ENCODE data around the gene IPO5.
"Not testable (repeated sequence)": the region's sequence is repeated elsewhere in the genome, so short reads cannot be mapped to it uniquely, and the experiment has no call there.

Gene IPO5

DNA sequence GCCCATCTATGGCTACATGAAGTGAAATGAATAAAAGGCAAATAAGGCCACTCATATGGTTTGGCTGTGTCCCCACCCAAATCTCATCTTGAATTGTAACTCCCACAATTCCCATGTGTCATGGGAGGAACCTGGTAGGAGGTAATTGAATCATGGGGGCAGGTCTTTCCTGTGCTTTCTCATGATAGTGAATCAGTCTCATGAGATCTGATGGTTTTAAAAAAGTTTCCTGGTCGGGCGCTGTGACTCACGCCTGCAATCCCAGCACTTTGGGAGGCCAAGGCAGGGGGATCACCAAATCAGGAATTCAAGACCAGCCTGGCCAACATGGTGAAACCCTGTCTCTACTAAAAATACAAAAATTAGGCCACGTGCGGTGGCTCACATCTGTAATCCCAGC lies 4.2 kb upstream of the IPO5 start:
- DNase-seq (ENCODE audit: low read depth) = not testable (repeated sequence)

DNA sequence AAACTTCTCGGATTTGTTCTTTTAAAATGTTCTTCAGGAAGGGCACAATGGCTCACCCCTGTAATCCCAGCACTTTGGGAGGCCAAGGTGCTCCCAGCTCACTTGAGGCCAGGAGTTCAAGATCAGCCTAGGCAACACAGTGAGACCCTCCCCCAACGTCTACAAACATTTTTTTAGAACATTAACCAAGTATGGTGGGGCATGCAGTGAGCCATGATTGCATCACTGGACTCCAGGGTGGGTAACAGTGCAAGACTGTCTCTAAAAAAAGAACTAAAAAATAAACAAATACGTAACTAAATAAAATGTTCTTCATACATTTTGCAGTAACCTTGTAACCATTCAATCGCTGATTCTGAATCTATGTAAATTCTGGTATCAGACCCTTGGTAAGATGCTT lies 2.1 kb upstream of the IPO5 start:
- DNase-seq (ENCODE audit: low read depth) = no peak

DNA sequence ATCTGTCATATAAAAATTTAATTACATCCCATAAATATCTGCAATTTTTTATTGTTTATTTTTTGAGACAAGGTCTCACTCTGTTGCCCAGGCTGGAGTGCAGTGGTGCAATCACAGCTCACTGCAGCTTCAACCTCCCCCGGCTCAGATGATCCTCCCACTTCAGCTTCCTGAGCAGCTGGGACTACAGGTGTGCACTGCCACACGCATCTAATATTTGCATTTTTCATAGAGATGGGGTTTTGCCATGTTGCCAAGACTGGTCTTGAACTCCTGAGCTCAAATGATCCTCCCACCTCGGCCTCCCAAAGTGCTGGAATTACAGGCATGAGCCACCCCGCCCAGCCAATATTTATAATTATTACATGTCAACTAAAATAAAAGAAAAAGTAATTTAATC lies 644 bp upstream of the IPO5 start:
- not testable (repeated sequence) for DNase-seq (ENCODE audit: low read depth)

DNA sequence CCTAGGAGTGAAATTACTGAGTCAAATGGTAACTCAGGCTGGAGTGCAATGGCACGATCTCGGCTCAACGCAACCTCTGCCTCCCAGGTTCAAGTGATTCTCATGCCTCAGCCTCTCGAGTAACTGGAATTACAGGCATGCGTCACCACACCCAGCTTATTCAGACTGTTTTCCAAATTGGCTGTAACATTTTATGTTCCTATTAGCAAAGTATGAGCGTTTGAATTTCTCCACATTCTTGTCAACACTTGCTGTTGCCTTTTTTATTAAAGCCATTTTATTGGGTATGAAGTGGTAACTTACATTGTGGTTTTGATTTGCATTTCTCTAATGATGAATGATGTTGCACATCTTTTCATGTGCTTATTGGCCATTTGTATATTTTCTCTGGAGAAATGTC lies 7.9 kb downstream of the IPO5 start:
- DNase-seq (ENCODE audit: low read depth) = no peak

DNA sequence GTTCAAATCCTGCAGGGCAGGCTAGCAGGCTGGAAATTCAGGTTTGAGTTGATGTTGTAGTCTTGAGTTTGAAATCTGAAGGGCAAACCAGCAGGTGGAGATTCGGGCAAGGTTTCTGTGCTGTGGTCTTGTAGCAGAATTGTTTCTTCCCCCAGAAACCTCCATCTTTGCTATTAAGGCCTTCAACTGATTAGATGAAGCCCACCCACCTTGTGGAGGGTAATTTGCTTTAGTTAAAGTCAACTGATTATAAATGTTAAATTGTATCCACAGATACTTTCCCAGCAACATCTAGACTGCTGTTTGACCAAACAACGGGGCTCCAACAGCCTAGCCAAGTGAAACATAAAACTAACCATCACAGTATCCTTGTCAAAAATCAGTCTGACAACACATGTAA lies 9.4 kb downstream of the IPO5 start:
- no peak for DNase-seq (ENCODE audit: low read depth)

DNA sequence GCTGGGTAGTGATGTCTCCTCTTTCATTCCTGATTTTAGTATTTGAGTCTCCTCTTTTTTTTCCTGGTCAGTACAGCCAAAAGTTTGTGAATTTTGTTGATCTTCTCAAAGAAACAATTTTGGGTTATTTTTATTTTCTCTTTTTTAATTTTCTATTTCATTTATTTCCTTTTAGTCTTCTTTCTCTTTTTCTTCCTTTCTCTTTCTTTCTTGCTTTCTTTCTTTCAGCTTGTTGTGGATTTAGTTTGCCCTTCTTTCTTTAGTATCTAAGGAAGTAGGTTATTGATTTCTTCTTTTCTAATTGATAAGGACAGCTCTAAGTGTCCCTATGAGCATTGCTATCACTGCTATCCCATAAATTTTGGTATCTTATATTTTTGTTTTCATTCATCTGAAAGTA lies 13.8 kb downstream of the IPO5 start:
- no peak for DNase-seq (ENCODE audit: low read depth)

DNA sequence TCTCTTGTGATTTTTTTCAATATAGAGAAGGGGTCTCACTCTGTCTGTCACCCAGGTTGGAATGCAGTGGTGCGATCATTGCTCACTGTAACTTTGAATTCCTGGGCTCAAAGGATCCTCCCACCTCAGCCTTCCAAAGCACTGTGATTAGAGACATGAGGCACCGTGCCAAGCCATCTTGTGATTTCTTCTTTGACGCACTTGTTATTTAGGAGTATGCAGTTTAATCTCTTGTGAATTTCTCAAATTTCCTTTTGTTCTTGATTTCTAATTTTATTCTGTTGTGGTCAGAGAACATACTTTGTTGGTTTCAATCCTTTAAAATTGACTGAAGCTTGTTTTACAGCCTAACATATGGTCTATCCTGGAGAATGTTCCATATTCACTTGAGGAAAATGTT lies 14.5 kb downstream of the IPO5 start:
- DNase-seq (ENCODE audit: low read depth) = no peak

DNA sequence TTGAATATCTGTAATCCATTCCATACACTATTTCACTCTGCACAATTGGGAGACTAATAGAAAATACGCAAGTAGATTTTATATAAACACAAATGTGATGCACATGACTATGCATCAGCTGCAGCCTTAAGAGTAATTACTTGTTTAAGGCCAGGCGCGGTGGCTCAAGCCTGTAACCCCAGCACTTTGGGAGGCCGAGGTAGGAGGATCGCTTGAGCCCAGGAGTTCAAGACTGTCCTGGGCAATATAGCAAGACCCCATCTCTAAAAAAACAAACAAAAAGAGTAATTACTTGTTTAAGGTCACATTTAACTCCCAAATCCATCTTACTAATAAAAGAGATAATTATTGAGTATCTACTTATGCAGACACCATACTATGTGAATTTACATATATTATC lies 18.0 kb downstream of the IPO5 start:
- no peak for DNase-seq (ENCODE audit: low read depth)

DNA sequence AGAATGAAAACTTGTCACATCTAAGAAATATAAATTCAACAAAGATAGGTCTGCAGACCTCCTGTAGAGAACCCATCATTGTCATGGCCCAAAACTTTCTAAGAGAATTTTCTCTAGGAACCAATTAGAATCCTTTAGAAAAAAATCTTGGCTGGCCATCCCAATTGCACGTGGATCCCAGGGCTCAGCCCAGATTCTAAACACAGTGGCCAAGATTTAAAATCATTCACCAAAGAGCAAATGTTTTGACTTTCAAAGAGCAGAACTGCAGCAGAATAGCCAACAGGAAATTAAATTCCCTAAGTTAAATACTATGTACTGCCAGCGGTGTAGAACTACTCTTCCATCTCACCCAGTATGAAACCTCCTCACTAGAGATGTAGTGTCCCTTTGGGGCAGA lies 21.3 kb downstream of the IPO5 start:
- DNase-seq (ENCODE audit: low read depth) = no peak

DNA sequence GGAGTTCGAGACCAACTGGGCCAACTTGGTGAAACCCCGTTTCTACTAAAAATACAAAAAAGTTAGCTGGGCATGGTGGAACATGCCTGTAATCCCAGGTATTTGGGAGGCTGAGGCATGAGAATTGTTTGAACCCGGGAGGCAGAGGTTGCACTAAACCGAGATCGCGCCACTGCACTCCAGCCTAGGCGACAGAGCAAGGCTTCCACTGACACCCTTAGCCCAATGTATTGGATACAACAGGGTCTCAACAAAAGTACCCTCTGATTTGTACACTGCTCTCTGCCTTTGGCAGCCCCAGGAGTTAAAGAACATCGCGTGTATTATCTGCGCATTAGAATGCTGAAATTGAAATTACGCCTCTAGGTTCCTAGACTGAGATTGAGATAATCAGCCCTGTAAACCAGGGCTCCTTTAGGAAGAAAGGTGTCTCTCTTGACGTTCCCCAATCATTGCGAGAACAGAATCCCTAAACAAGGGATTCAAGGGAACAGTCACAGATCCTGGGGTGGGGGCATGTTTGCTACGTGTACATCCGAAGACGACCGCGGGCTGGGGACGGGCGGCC lies 21.9 kb downstream of the IPO5 start:
- no peak for DNase-seq (ENCODE audit: low read depth)

DNA sequence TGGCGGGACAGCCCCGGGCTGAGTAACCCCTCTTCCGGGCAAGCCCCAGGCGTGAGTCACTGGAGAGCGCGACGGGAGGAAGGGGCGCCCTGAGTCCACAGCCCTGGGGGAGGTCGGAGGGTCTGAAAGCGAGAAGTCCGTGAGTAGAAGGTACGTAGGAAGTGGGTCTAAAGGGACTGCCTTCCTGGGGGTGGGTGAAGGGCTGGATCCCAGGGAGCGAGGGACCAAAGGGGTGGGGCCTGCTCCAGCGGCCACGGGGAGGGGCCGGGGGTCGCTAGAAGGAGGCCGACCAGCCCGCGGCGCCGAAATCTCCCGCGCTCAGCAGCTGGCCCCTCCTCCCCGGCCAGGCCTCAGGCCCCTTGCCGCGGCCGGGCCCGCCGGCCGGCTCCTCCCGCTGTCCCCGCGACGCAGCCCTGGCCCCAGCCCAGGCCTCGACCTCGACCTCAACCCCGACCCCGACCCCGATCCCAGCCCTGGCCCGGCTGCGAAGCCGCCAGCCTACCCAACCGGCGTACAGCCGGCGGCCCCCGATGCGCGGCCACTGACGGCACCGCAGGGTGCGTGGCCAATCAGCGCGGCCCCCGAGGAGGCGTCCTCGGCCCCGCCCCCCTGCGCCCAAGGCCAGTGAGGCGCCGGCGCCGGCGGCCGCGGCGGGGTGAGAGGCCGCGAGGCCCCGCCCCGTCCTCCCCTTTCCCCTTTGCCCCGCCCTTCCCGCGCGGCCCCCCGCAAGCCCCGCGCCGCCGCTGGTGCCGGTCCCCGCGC lies 22.6 kb downstream of the IPO5 start:
- peak; percentile 72 for DNase-seq (ENCODE audit: low read depth)

DNA sequence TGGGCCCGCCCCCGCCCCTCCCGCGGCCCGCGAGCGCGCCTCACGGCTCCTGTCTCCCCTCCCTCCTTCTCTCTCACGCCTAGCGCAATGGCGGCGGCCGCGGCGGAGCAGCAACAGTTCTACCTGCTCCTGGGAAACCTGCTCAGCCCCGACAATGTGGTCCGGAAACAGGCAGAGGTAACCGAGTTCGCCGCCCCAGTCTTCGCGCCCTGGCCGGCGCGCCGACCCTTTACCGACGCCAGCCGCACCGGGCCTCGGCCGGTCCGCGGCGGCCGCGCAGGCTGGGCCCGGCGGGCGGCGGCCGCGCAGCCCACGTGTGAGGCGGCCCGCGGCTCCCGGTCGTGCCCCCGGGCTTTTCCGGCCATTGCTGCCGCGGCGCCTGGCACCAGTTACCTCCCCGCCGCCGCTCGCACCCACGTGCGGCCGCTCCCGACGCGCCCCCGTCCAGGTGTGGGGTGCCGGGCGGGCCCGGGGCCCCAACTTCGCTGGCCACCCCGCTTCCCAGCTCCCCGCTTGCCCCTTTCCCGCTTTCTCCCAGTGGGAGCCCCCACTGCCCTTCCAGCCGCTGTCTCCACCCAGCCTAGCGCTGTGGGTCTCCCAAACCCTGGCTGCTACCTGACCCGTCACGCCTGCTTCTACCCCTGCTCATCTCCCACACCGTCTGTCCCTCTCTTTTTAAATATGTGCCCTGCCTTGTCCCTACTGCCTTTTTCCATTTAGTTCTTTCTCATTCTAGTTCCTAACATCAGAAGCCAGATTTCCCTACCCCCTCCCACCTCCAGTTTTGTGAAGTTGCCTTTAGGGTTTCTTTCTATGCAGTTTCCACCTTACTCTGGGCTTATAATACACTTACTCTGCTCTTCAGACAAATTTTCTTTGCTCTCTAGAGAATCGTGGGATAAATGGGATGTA lies 23.4 kb downstream of the IPO5 start:
- no peak for DNase-seq (ENCODE audit: low read depth)

DNA sequence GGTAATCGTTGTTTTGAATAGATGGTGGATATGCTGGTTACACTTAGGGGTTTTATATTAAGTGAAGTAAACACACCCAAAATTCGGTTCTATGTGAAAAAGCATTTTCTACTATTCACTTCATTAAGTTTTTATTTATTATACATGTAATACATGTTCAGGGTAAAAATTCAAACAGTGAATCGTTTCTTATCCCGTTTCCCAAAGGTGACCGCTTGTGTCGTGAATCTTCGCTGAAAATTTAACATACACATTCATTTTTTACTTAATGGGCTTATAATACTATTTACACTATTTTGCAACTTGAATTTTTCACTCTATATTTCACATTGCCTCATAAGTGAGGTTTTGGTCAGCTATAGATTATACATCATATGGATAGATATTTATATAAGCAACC lies 24.5 kb downstream of the IPO5 start:
- no peak for DNase-seq (ENCODE audit: low read depth)

DNA sequence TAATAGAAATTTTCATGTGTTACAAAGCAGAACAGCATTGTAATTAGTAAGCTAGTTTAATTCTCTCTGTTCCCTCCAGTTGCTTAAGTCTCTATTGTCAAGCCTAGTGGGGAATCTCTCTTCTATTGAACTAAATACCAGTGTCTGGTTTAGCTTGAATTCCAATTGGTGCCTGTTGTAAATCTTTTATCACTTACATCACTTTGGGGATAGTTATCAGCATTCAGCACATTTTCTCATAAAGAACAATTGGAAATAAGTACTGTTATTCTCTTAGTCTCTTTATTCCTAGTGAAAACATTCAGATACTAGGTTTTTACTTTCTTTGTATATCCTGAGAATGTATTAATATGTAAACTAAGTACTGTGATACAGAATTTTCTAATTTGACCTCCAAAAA lies 25.2 kb downstream of the IPO5 start:
- DNase-seq (ENCODE audit: low read depth) = peak; percentile 46

DNA sequence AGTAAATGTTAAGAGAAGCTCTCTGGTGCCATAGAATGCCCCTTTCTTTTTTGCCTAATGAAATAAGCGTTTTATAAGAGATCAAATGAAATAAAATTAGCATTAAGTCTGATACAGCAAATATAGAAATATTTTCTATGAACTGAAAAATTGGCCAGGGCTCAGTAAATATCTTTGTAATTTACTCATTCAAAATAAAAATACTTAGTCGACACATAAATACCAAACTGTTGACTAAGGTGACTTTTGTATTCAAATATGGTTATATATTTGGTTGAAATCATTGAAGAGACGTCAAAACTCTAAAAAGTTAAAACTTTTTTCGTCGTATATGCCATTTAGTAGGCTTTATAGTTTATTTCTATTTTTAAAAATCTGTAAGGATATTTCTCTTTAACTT lies 25.6 kb downstream of the IPO5 start:
- no peak for DNase-seq (ENCODE audit: low read depth)

DNA sequence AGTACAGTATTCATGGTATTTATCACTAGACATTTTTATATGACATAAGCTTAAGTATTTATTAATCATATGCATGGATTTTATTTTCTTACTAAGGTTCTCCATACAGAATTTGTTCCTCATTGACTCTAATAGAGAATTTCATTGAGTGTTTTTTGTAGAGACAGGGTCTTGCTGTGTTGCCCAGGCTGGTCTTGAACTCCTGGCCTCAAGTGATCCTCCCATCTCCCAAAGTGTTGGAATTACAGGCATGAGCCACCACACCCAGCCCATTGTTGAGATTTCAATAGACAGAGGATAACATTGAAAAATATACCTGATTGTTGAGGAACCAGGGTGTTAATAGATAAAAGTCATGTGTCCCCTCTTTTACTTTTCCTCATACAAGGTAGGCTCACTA lies 26.1 kb downstream of the IPO5 start:
- DNase-seq (ENCODE audit: low read depth) = no peak

DNA sequence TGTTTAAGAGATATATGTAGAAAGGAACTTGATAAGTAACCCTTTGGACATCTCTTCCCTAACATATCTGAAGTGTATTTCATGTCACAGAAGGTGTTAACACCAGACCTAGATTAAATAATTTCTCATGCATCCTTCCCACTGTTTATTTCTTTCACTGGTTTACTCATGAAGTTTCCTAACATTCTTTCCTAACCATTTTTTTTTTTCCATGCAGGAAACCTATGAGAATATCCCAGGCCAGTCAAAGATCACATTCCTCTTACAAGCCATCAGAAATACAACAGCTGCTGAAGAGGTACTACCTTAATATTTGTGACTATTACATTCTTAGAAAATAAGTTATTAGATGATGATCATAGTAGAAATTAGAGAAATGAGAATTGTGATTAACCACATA lies 28.8 kb downstream of the IPO5 start:
- DNase-seq (ENCODE audit: low read depth) = no peak

DNA sequence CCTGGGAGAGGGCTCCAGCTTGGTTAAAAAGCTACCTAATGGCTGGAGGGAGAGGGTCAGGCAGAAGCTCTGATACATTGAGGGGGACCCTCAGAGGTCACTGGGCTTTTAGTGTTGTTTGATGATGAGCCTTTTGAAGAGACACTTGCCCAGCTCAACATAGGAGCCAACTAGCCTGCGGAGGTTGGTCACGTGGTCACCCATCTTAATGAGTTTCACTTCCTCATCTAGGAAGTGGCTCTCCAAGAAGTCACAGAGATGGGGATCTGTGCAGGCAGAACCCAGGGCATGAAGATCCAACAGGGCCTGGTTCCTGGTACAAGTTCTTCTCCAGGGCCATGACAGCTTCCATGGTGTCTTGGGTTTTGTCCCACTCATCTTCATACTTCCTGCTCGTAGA lies 33.4 kb downstream of the IPO5 start:
- DNase-seq (ENCODE audit: low read depth) = no peak

DNA sequence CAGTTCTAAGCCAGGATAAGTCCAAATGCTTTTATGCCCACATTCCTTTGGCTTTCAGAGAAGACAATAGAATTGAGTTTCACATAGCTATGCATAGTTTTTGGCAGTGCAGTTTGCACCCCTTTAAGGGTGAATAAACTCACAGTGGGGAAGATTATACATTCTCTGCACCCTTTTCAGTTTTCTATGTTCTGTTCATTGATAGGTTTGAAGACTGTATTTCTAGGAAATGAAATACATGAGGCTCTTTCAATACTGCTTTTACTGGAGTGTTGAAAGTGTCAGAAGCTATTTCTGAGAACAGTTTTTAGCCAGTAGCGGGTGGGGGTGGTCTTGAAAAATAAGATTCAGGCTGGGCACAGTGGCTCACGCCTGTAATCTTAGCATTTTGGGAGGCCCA lies 46.2 kb downstream of the IPO5 start:
- DNase-seq (ENCODE audit: low read depth) = no peak

DNA sequence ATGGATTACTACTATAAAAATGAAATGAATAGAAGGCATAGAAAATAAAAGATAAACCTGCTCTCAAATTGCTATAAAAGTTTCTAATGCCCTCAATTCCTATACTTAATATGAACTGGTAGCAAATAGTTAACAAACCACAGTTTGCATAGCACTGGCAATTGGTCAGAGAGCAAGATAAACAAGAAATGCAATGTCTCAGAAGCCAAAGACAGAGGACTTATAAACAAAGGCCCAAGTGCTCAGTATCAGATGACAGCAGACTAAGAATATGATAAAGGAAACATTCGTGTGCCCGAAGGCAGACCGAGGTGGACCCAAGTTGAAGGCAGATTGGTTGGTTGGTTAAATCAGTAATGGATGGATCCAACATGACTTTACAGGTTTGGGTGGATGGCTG lies 50.6 kb downstream of the IPO5 start:
- no peak for DNase-seq (ENCODE audit: low read depth)

DNA sequence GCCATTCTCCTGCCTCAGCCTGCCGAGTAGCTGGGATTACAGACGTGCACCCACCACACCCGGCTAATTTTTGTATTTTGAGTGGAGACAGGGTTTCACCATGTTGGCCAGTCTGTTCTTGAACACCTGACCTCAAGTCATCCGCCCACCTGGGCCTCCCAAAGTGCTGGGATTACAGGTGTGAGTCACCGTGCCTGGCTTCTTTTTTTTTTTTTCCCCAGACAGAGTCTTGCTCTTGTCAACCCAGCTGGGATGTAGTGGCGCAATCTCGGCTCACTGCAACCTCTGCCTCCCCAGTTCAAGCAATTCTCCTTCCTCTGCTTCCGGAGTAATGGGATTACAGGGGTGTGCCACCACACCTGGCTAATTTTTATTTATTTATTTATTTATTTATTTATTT lies 51.5 kb downstream of the IPO5 start:
- DNase-seq (ENCODE audit: low read depth) = not testable (repeated sequence)

DNA sequence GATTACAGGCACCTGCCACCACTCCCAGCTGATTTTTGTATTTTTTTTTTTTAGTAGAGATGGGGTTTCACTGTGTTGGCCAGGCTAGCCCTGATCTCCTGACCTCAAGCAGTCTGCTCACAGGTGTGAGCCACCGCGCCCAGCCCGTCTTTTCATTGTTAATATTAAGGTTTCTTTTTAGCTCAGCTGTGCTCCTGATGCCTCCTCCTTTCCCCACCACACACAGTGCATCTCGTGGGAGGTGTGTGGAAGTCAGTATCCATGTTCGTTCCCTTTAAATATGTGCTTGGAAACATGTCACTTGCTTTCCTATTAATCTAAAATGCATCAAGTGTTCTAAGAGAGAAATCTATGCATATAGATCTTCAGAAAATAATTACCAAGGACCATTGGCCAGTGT lies 53.5 kb downstream of the IPO5 start:
- DNase-seq (ENCODE audit: low read depth) = no peak

DNA sequence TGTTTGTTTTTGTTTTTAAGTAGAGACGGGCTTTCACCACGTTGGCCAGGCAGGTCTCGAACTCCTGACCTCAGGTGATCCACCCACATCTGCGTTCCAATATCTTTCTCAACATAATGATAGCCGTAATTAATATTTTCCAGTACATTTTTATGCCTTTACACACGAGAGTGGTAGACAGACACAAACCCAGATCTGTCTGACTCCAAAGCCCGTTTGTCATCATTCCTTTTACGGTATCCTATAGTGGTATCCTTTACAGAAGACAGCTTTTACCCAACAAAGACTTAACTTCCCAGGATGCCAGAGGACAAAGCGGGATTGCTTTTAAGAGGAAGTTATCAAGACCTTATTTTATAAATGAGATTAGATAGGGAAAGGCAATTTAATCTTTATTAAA lies 59.8 kb downstream of the IPO5 start:
- DNase-seq (ENCODE audit: low read depth) = no peak

Measured in GM04504 (cell line).